Measurements from ENCODE around the gene AKR1C2.

DNA sequence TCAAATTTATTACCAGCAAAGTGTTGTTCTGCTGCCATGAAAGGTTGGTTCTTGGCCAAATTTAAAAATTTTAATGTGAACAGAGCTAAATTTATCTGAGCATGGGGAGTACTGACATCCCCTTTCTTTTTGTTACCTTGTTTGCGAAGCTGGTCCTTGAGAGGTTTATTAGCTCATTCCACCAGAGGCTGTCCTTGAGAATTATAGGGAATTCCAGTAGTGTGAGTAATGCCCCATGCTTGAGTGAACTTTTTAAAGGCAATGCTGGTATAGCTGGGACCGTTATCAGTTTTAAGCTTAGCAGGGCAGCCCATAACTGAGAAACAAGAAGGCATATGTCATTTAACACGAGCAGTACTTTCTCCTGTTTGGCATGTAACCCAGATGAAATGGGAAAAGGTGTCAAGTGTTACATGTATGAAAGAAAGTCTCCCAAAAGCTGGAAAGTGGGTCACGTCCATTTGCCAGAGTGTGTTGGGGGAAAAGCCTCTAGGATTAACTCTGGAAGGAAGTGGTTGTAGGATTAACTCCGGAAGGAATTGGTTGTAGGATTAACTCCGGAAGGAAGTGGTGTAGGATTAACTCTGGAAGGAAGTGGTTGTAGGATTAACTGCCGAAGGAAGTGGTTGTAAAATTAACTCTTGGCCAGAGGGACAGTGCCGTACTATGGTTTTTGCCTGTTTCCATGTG lies 37.3 kb upstream of the AKR1C2 start:
- TF ChIP-seq, protein P1, sequence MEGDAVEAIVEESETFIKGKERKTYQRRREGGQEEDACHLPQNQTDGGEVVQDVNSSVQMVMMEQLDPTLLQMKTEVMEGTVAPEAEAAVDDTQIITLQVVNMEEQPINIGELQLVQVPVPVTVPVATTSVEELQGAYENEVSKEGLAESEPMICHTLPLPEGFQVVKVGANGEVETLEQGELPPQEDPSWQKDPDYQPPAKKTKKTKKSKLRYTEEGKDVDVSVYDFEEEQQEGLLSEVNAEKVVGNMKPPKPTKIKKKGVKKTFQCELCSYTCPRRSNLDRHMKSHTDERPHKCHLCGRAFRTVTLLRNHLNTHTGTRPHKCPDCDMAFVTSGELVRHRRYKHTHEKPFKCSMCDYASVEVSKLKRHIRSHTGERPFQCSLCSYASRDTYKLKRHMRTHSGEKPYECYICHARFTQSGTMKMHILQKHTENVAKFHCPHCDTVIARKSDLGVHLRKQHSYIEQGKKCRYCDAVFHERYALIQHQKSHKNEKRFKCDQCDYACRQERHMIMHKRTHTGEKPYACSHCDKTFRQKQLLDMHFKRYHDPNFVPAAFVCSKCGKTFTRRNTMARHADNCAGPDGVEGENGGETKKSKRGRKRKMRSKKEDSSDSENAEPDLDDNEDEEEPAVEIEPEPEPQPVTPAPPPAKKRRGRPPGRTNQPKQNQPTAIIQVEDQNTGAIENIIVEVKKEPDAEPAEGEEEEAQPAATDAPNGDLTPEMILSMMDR (conservative IDR thresholded peaks at IDR 0.05; ENCODE audit: low read length): no peak
- no peak for TF ChIP-seq EZH2phosphoT487 (IDR thresholded peaks at IDR 0.05; ENCODE audit: borderline replicate concordance, low read depth, low read length)
